OCI-LY3 (cell line): Measurements from ENCODE around the gene SMAD4.
"Not testable (repeated sequence)": the region's sequence is repeated elsewhere in the genome, so short reads cannot be mapped to it uniquely, and the experiment has no call there.

Experiments used
- H2AFZ ChIP-seq: fragments of 200-600, 300-600 bp; shearing (Covaris generic); 2 replicates; pipeline ENCODE4 v1.6.0; 2014; ENCODE audit warnings: antibody characterized with exemption, low read depth, low read length
- H3K27ac ChIP-seq: fragments of 200-600, 300-600 bp; sonication (generic); 2 replicates; pipeline ENCODE4 v1.5.1; 2014; ENCODE audit warnings: mild to moderate bottlenecking, low read length, moderate library complexity, mixed read lengths
- H3K27me3 ChIP-seq: fragments of 200-600, 300-600 bp; sonication (generic); 2 replicates; pipeline ENCODE4 v1.6.1; 2014; ENCODE audit warnings: low read depth, low read length, mixed read lengths
- H3K36me3 ChIP-seq: fragments of 200-600, 300-600 bp; sonication (generic); replicated peaks from 2 replicates; pipeline ENCODE3; 2014; ENCODE audit warnings: low read depth, low read length, mixed read lengths
- H3K4me1 ChIP-seq: fragments of 300-600, 200-600 bp; sonication (generic); 2 replicates; pipeline ENCODE4 v1.6.1; 2014; ENCODE audit warnings: low read length, mixed read lengths
- H3K4me2 ChIP-seq: fragments of 200-600, 300-600 bp; sonication (generic); 2 replicates; pipeline ENCODE4 v1.6.1; 2014; ENCODE audit warnings: low read length, mixed read lengths
- H3K4me3 ChIP-seq: fragments of 300-600, 200-600 bp; sonication (generic); 2 replicates; pipeline ENCODE4 v1.5.1; 2014; ENCODE audit warnings: antibody characterized with exemption, mild to moderate bottlenecking, low read length, moderate library complexity
- H3K79me2 ChIP-seq: fragments of 300-600, 200-600 bp; shearing (Covaris generic); 2 replicates; pipeline ENCODE4 v1.6.1; 2014; ENCODE audit warnings: mild to moderate bottlenecking, low read length, mixed read lengths
- H3K9ac ChIP-seq: fragments of 300-600, 200-600 bp; shearing (Covaris generic); 2 replicates; pipeline ENCODE4 v1.6.0; 2014; ENCODE audit warnings: mild to moderate bottlenecking, low read length, moderate library complexity
- H3K9me3 ChIP-seq: fragments of 200-600, 300-600 bp; shearing (Covaris generic); 2 replicates; pipeline ENCODE4 v1.6.1; 2014; ENCODE audit warnings: low read length, mixed read lengths; ENCODE audit not compliant: insufficient read depth
- H4K20me1 ChIP-seq: fragments of 200-600, 300-600 bp; sonication (generic); 2 replicates; pipeline ENCODE4 v1.6.1; 2016; ENCODE audit warnings: low read length, mixed read lengths; ENCODE audit not compliant: insufficient read depth
- CTCF ChIP-seq: fragments of 200-600, 300-600 bp; sonication (generic); IDR thresholded peaks from 2 replicates; pipeline ENCODE4 v1.5.1; 2014; ENCODE audit warnings: antibody characterized with exemption, low read length, low read depth
- EZH2phosphoT487 ChIP-seq: fragments of 200-600 bp; shearing (Covaris generic); IDR thresholded peaks from 2 replicates; pipeline ENCODE4 v1.6.1; 2018; ENCODE audit warnings: antibody characterized with exemption, mixed run types, low read depth

SMAD4 gene

GRCh38 chr18:50994031-50994430 is 36.0 kb upstream of the SMAD4 start:
- H3K9me3 ChIP-seq, result no peaks in the 10 kb centered on the region
- H3K4me1 ChIP-seq, result no peaks in the 10 kb centered on the region
- H3K27ac ChIP-seq, result no peak overlapping the region
- no peaks in the 10 kb centered on the region for H3K36me3 ChIP-seq
- no peak overlapping the region for H3K9ac ChIP-seq
- H4K20me1 ChIP-seq, result no peaks in the 10 kb centered on the region
- no peaks in the 10 kb centered on the region for H3K27me3 ChIP-seq
- H3K4me2 ChIP-seq, result no peak overlapping the region
- no peak overlapping the region for H2AFZ ChIP-seq
- H3K4me3 ChIP-seq, result no peak overlapping the region
- no peaks in the 10 kb centered on the region for H3K79me2 ChIP-seq
- TF ChIP-seq EZH2phosphoT487 (no peak), CTCF (no peak)

GRCh38 chr18:51003174-51003573 is 26.8 kb upstream of the SMAD4 start:
- not testable (repeated sequence) for H2AFZ ChIP-seq, H3K4me2 ChIP-seq, H3K4me1 ChIP-seq, H3K9me3 ChIP-seq, H3K4me3 ChIP-seq, H3K9ac ChIP-seq, H3K79me2 ChIP-seq, H4K20me1 ChIP-seq, H3K36me3 ChIP-seq, H3K27ac ChIP-seq, H3K27me3 ChIP-seq

GRCh38 chr18:51006061-51006818 is 23.8 kb upstream of the SMAD4 start:
- no peak overlapping the region for H3K27ac ChIP-seq
- no peak for TF ChIP-seq EZH2phosphoT487
- TF ChIP-seq CTCF, result no peak
- H4K20me1 ChIP-seq, result no peaks in the 10 kb centered on the region
- H3K79me2 ChIP-seq, result no peaks in the 10 kb centered on the region
- H3K4me2 ChIP-seq, result no peak overlapping the region
- H3K27me3 ChIP-seq, result no peaks in the 10 kb centered on the region
- H2AFZ ChIP-seq, result no peak overlapping the region
- H3K4me3 ChIP-seq, result no peak overlapping the region
- no peaks in the 10 kb centered on the region for H3K9me3 ChIP-seq
- peaks cover 6% of the 10 kb centered on the region; the same call in 1 of the 2 replicates for H3K4me1 ChIP-seq
- H3K9ac ChIP-seq, result no peak overlapping the region
- no peaks in the 10 kb centered on the region for H3K36me3 ChIP-seq

DNA sequence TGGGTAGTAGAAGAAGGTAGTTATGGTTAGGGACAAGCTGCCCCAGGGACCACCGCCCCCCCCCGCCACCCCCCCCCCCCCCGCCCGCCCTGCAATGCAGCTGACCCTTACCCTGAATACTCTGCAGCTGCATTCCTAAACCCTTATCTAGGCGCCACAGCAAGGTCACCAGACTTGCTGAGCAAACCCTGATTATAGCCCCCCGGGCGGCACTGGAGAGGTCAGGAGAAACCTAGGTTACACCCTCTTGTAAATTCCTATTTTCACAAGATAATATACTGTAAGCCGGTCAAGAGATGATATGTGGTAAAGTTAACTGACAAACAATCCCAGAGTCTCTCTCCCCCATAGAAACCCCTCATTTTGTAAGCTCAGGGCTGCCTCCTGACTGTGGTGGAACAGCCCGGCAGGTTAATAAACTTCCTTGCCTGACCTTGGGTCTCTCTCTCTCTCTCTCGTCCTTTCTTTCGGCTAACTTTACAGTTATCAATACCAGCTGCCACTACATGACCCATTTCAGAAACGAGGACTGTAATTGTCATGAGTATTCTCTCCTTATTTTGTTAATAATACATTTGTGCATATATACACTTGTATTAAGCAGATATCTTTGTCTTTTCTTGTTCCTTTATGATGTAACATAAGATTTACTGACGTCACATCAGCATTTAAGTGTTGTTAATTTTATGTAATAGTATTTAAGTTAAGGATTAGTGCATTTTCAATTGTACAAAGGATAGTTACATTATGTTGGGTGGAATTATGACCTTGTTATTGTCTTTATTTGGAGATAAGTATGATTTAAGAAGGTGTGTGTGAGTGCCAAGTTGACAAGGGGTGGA is 22.8 kb upstream of the SMAD4 start:
- no peaks in the 10 kb centered on the region for H3K27me3 ChIP-seq
- TF ChIP-seq CTCF (no peak), EZH2phosphoT487 (no peak)
- H3K4me2 ChIP-seq, result no peak overlapping the region
- no peaks in the 10 kb centered on the region for H4K20me1 ChIP-seq
- no peaks in the 10 kb centered on the region for H3K79me2 ChIP-seq
- no peaks in the 10 kb centered on the region for H3K36me3 ChIP-seq
- H3K27ac ChIP-seq, result no peak overlapping the region
- H3K4me3 ChIP-seq, result no peak overlapping the region
- H3K9me3 ChIP-seq, result no peaks in the 10 kb centered on the region
- no peak overlapping the region for H2AFZ ChIP-seq
- no peak overlapping the region for H3K9ac ChIP-seq
- peaks cover 6% of the 10 kb centered on the region; the same call in 1 of the 2 replicates for H3K4me1 ChIP-seq
